ENCODE data around the gene PPRC1. TPM values are rescaled to one million over a fixed set of nuclear protein-coding genes. Genes with fewer than 3 reads are reported as not detected.

Gene PPRC1
- total RNA-seq, 1 donor from 2014 or later = 27.4 TPM

- no peak for ATAC-seq
These were observed 59.1 kb downstream of the PPRC1 start for GRCh38 chr10:102191956-102192355.

GRCh38 chr10:102195296-102195870, 62.5 kb downstream of the PPRC1 start:
- no peak for ATAC-seq

DNA sequence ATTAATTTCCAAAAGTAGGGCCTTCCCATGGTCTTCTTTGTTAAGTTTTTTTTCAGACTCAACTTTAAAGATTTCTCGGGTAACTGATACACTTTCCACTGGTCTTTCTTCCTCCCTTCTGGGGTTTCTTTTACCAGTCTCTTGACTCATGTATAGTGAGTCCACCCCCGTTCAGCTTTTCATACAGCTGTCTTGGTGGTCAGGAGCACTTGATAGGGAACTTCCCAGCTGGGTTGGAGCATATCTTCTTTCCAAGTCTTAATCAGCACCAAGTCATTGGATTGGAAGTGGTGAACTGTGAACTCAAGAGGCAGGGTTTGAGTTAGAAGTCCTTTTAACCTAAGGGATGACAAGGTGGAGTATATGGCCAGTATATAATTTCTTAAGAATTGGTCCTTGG, 64.1 kb downstream of the PPRC1 start:
- no peak for ATAC-seq

DNA sequence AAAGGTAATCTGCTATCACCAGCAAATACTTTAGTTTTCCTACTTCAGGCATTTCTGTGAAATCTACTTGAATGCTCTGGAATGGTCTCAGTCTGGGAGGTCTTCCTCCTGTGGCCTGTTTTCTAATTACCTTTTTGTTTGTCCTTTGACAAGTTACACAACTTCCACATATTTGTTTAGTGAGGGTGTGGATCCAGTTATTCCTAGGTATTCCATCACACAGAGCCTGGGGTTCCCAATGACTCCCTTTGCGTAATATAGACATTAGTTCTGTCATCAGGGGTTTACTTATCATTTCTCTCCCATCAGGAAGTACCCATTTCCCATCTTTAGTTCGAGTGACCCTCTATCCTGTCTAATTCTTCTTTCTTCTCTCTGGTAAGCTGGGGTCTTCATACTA, 65.2 kb downstream of the PPRC1 start:
- no peak for ATAC-seq

Other genes starting within 250 kb of the PPRC1 start
- 21.7 TPM for gene ARMH3, start 76.9 kb upstream of the PPRC1 start, total RNA-seq
- 14.2 TPM for gene HPS6, start 67.7 kb upstream of the PPRC1 start, total RNA-seq
- 28.9 TPM for gene LDB1, start 12.7 kb upstream of the PPRC1 start, total RNA-seq
- gene NOLC1, start 19.3 kb downstream of the PPRC1 start, total RNA-seq = 57.5 TPM
- gene ELOVL3, start 93.3 kb downstream of the PPRC1 start, total RNA-seq = not detected
- gene PITX3, start 108.5 kb downstream of the PPRC1 start, total RNA-seq = not detected
- gene GBF1, start 112.5 kb downstream of the PPRC1 start, total RNA-seq = 24.0 TPM